CD4-positive, alpha-beta T cell treated with Interleukin-17A for 1 hour (primary cell): ENCODE data around the gene MID2.

ENCODE experiments used
- DNase-seq: peaks from one replicate; pipeline ENCODE4 v3.0.0-alpha.2; 2020

The MID2 gene

DNA sequence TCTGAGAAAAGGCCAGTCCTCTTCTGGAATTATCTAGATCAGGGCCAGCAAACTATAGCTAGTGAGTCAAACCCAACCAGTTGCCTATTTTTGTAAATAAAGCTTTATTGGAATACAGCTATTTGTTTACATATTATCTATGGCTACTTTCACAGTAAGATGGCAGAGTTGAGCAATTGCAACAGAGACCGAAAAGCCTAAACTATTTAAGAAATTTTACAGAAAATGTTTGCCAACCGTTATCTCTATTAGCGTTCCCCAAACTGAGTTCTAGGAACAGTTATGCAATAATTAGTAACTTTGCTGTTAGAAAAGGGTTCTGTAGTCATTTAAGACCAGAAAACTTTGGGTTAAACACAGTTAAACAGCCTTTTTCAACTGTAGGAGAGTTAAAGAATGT is 146.0 kb downstream of the MID2 start:
- no peak for DNase-seq
